T-helper 2 cell (primary cell): ENCODE data around the gene VSIR.

ENCODE experiments used
- DNase-seq, 5 experiments: peaks; one replicate each; pipeline versions ENCODE4 v3.0.0 to v3.0.0-alpha.2; 2012 to 2022

VSIR gene

GRCh38 chr10:71746344-71747037 lies 26.8 kb downstream of the VSIR start:
- DNase-seq: no peak

GRCh38 chr10:71745664-71746250 lies 27.6 kb downstream of the VSIR start:
- DNase-seq: no peak

GRCh38 chr10:71744897-71745663 lies 28.2 kb downstream of the VSIR start:
- no peak for DNase-seq

GRCh38 chr10:71743866-71744265 lies 29.5 kb downstream of the VSIR start:
- no peak for DNase-seq

- DNase-seq: no peak
These were observed 30.1 kb downstream of the VSIR start for GRCh38 chr10:71743089-71743838.

- DNase-seq: peak in 2 of 5 experiments; percentile 67 to 80
These were observed 30.8 kb downstream of the VSIR start for GRCh38 chr10:71742301-71743088.

GRCh38 chr10:71741671-71742070 lies 31.6 kb downstream of the VSIR start:
- no peak for DNase-seq

- DNase-seq: peak in 1 of 5 experiments; percentile 49
These were observed 32.3 kb downstream of the VSIR start for GRCh38 chr10:71741029-71741428.

GRCh38 chr10:71740069-71740653 lies 33.2 kb downstream of the VSIR start:
- DNase-seq: no peak

GRCh38 chr10:71739358-71739900 lies 33.9 kb downstream of the VSIR start:
- no peak for DNase-seq

GRCh38 chr10:71737834-71738197 lies 35.5 kb downstream of the VSIR start:
- DNase-seq: no peak

GRCh38 chr10:71737001-71737833 lies 36.1 kb downstream of the VSIR start:
- DNase-seq: no peak

GRCh38 chr10:71736570-71736952 lies 36.8 kb downstream of the VSIR start:
- DNase-seq: no peak

- DNase-seq: peak in 3 of 5 experiments; percentile 31 to 81 (median 79)
These were observed 37.4 kb downstream of the VSIR start for GRCh38 chr10:71735709-71736569.

GRCh38 chr10:71734797-71735196 lies 38.5 kb downstream of the VSIR start:
- no peak for DNase-seq

- DNase-seq: peak in 1 of 5 experiments; percentile 37
These were observed 41.5 kb downstream of the VSIR start for GRCh38 chr10:71731791-71732190.

- no peak for DNase-seq
These were observed 44.1 kb downstream of the VSIR start for GRCh38 chr10:71729161-71729636.

- DNase-seq: peak in 4 of 5 experiments; percentile 28 to 87 (median 64)
These were observed 45.3 kb downstream of the VSIR start for GRCh38 chr10:71727738-71728737.
